Mesenchymal stem cell (in vitro differentiated cells and primary cell): ENCODE measurements around the gene TMEM9.

ENCODE experiments used
- DNase-seq: peaks from one replicate; pipeline ENCODE4 v3.0.0-alpha.2; 2013
- H2AFZ ChIP-seq: one replicate; pipeline ENCODE4 v1.6.1; 2013; ENCODE audit warnings: low read depth, mild to moderate bottlenecking, control low read depth, inconsistent platforms, low read length, moderate library complexity
- H2AK5ac ChIP-seq: 2 replicates; pipeline ENCODE4 v1.6.1; 2013; ENCODE audit warnings: low read length, moderate library complexity, mild to moderate bottlenecking, inconsistent platforms; ENCODE audit not compliant: severe bottlenecking
- H2BK120ac ChIP-seq: one replicate; pipeline ENCODE4 v1.6.1; 2013; ENCODE audit warnings: low read depth, mild to moderate bottlenecking, inconsistent platforms, low read length, moderate library complexity
- H2BK12ac ChIP-seq, 2 experiments: one replicate each; pipeline ENCODE4 v1.6.1; 2013; ENCODE audit warnings: inconsistent platforms in 2 of 2, low read length in 2 of 2, mild to moderate bottlenecking in 2 of 2, moderate library complexity in 2 of 2, control low read depth in 1 of 2
- H2BK15ac ChIP-seq: one replicate; pipeline ENCODE4 v1.6.1; 2013; ENCODE audit warnings: mild to moderate bottlenecking, low read depth, inconsistent platforms; ENCODE audit not compliant: poor library complexity, severe bottlenecking
- H2BK5ac ChIP-seq: 2 replicates; pipeline ENCODE4 v1.6.1; 2013; ENCODE audit warnings: low read depth, mild to moderate bottlenecking, low read length, control low read depth, inconsistent platforms; ENCODE audit not compliant: poor library complexity, severe bottlenecking
- H3K14ac ChIP-seq, 2 experiments: one replicate each; pipeline ENCODE4 v1.6.1; 2013; ENCODE audit warnings: inconsistent platforms in 2 of 2, low read length in 2 of 2, control low read depth in 1 of 2, mild to moderate bottlenecking in 1 of 2, moderate library complexity in 1 of 2
- H3K18ac ChIP-seq, 2 experiments: one replicate each; pipeline ENCODE4 v1.6.1; 2013; ENCODE audit warnings: inconsistent platforms in 2 of 2, low read length in 2 of 2, control low read depth in 1 of 2, low read depth in 1 of 2, mild to moderate bottlenecking in 1 of 2
- H3K23ac ChIP-seq, 2 experiments: one replicate each; pipeline ENCODE4 v1.6.1; 2013; ENCODE audit warnings: inconsistent platforms in 2 of 2, low read length in 2 of 2, mild to moderate bottlenecking in 2 of 2, moderate library complexity in 2 of 2, control low read depth in 1 of 2
- H3K27ac ChIP-seq: 2 replicates; pipeline ENCODE4 v1.5.1; 2013; ENCODE audit warnings: mild to moderate bottlenecking, moderate library complexity, low read length, control low read depth, inconsistent platforms; ENCODE audit not compliant: poor library complexity, severe bottlenecking
- H3K27me3 ChIP-seq, 2 experiments: 2 replicates each; pipeline versions ENCODE4 v1.6.1 to v1.7.0; 2013; ENCODE audit warnings: low read length in 2 of 2, mild to moderate bottlenecking in 2 of 2, moderate library complexity in 2 of 2, control low read depth in 1 of 2, inconsistent platforms in 1 of 2; ENCODE audit not compliant: control insufficient read depth in 1 of 2, insufficient read depth in 1 of 2
- H3K36me3 ChIP-seq, 2 experiments: 2 replicates each; pipeline versions ENCODE4 v1.6.1 to v1.7.0; 2013; ENCODE audit warnings: low read length in 2 of 2, control low read depth in 1 of 2, inconsistent platforms in 1 of 2, low read depth in 1 of 2, mild to moderate bottlenecking in 1 of 2; ENCODE audit not compliant: insufficient read depth in 2 of 2, control insufficient read depth in 1 of 2
- H3K4ac ChIP-seq, 2 experiments: one replicate each; pipeline ENCODE4 v1.6.1; 2013; ENCODE audit warnings: inconsistent platforms in 2 of 2, low read length in 2 of 2, mild to moderate bottlenecking in 2 of 2, moderate library complexity in 2 of 2, control low read depth in 1 of 2, low read depth in 1 of 2
- H3K4me1 ChIP-seq: 2 replicates; pipeline ENCODE4 v1.6.1; 2013; ENCODE audit warnings: low read depth, low read length, control low read depth; ENCODE audit not compliant: control insufficient read depth, insufficient read depth
- H3K4me2 ChIP-seq: 2 replicates; pipeline ENCODE4 v1.6.1; 2013; ENCODE audit warnings: low read length, mild to moderate bottlenecking, inconsistent platforms; ENCODE audit not compliant: poor library complexity, severe bottlenecking
- H3K4me3 ChIP-seq, 2 experiments: 2 replicates each; pipeline versions ENCODE4 v1.5.1 to v1.7.0; 2013; ENCODE audit warnings: low read length in 2 of 2, mild to moderate bottlenecking in 2 of 2, control low read depth in 1 of 2, low read depth in 1 of 2; ENCODE audit not compliant: insufficient read depth in 1 of 2
- H3K79me1 ChIP-seq: replicated peaks from 2 replicates; pipeline ENCODE4 v1.6.1; 2013; ENCODE audit warnings: mild to moderate bottlenecking, control low read depth, low read length, inconsistent platforms; ENCODE audit not compliant: poor library complexity, severe bottlenecking
- H3K9ac ChIP-seq: 2 replicates; pipeline ENCODE4 v1.7.0; 2013; ENCODE audit warnings: mild to moderate bottlenecking, low read length, moderate library complexity
- H3K9me3 ChIP-seq: 2 replicates; pipeline ENCODE4 v1.7.0; 2013; ENCODE audit warnings: mild to moderate bottlenecking, low read length; ENCODE audit not compliant: control insufficient read depth
- H4K8ac ChIP-seq: one replicate; pipeline ENCODE4 v1.6.1; 2013; ENCODE audit warnings: inconsistent platforms, mild to moderate bottlenecking, low read length, moderate library complexity
- H4K91ac ChIP-seq: one replicate; pipeline ENCODE4 v1.6.1; 2013; ENCODE audit warnings: mild to moderate bottlenecking, low read length, inconsistent platforms
- WGBS: methylation state at CpG from one replicate; pipeline ENCODE4 v1.1.7; 2013; ENCODE audit warnings: mixed read lengths; 5-methylcytosine and 5-hydroxymethylcytosine counted together

TMEM9 gene

DNA sequence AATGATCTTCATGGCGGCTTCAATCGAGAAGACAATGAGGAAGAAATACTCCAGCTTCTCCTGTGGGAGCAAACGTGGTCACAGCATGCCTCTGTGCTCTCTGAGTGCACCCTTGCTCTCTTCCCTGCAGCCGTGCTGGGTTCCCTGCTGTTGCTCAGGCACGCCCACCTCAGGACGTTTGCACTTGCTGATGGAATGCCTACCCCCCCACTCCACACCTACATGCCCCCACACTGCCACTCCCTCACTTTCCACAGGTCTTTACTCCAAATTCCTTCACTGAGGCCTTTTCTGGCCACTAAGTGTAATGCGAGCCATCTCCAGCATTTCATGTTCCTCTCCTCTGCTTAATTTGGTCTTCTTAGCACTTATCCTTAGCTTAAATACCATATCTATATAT is 60.3 kb downstream of the TMEM9 start:
- Histone ChIP-seq H3K4me1 (no peaks in the 10 kb centered on the region), H4K8ac (no peak overlapping the region), H3K23ac (no peak overlapping the region), H3K4ac (no peak overlapping the region), H2BK120ac (no peak overlapping the region), H4K91ac (no peak overlapping the region), H2BK12ac (no peak overlapping the region), H3K4me3 (no peak overlapping the region), H2BK15ac (no peak overlapping the region), H3K27ac (no peak overlapping the region), H3K4me2 (no peak overlapping the region), H3K9ac (no peak overlapping the region), H3K14ac (no peak overlapping the region), H3K9me3 (no peaks in the 10 kb centered on the region), H2AK5ac (no peak overlapping the region), H3K18ac (no peak overlapping the region), H3K36me3 (no peaks in the 10 kb centered on the region), H2AFZ (no peak overlapping the region), H2BK5ac (no peak overlapping the region), H3K27me3 (peaks cover 30 to 64% of the 10 kb centered on the region in 2 experiments), H3K79me1 (no peaks in the 10 kb centered on the region)
- WGBS: 58% methylated on average over 6 of the region's 7 CpGs
- no peak for DNase-seq

DNA sequence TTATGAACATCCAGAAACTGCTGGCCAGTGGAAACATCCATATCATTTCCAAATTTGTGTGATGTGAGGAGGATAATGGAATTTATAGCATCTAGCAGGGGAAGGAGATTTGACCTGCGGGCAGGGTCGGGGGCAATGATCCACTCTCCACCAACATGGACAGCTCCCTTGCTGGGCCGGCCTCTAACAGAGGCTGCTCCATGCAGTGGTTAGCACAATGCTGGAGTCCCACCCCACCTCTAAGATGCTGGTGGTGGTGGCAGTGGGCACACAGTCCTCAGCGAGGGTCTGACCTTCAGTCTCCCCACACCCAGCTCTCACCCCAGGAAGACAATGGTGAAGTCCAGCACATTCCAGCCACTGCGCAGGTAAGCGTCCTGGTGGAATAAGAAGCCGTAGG is 60.7 kb downstream of the TMEM9 start:
- H3K23ac ChIP-seq: no peak overlapping the region
- 85% methylated on average over 7 of the region's 7 CpGs for WGBS
- H3K4me2 ChIP-seq: no peak overlapping the region
- H3K4ac ChIP-seq: no peak overlapping the region
- H2AFZ ChIP-seq: no peak overlapping the region
- no peak overlapping the region for H4K91ac ChIP-seq
- no peaks in the 10 kb centered on the region for H3K4me1 ChIP-seq
- H3K9ac ChIP-seq: no peak overlapping the region
- no peak overlapping the region for H3K27ac ChIP-seq
- H2AK5ac ChIP-seq: no peak overlapping the region
- H2BK15ac ChIP-seq: no peak overlapping the region
- no peak for DNase-seq
- H3K79me1 ChIP-seq: no peaks in the 10 kb centered on the region
- no peak overlapping the region for H3K4me3 ChIP-seq
- H2BK120ac ChIP-seq: no peak overlapping the region
- H2BK12ac ChIP-seq: no peak overlapping the region
- no peak overlapping the region for H4K8ac ChIP-seq
- H3K14ac ChIP-seq: no peak overlapping the region
- H3K27me3 ChIP-seq: peaks cover 27 to 62% of the 10 kb centered on the region in 2 experiments
- H3K36me3 ChIP-seq: no peaks in the 10 kb centered on the region
- no peak overlapping the region for H2BK5ac ChIP-seq
- no peaks in the 10 kb centered on the region for H3K9me3 ChIP-seq
- H3K18ac ChIP-seq: no peak overlapping the region

DNA sequence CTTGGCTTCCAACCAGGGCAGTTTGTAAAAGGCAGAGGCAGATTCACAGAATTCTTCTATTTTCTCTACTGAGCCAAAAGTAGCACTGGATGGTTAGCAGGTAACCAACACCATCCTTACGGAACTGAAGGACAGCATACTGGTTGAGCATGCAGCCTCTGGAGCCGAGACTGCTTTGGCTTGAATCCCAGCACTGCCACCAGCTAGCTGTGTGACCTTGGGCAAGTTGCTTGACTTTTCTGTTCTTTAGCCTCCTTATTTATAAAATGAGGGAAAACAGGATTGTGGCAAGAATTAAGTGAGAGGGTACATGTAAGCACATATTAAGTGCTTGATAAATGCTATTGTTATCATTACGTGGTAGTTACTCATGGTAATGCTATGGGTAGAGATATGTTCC is 61.5 kb downstream of the TMEM9 start:
- no peak overlapping the region for H3K4me2 ChIP-seq
- H2BK15ac ChIP-seq: no peak overlapping the region
- no peaks in the 10 kb centered on the region for H3K4me1 ChIP-seq
- no peak overlapping the region for H3K23ac ChIP-seq
- H3K4ac ChIP-seq: no peak overlapping the region
- H3K4me3 ChIP-seq: no peak overlapping the region
- peaks cover 24 to 67% of the 10 kb centered on the region in 2 experiments for H3K27me3 ChIP-seq
- H3K36me3 ChIP-seq: no peaks in the 10 kb centered on the region
- DNase-seq: no peak
- no peaks in the 10 kb centered on the region for H3K79me1 ChIP-seq
- no peak overlapping the region for H2BK120ac ChIP-seq
- H3K9me3 ChIP-seq: no peaks in the 10 kb centered on the region
- H2BK12ac ChIP-seq: no peak overlapping the region
- H3K14ac ChIP-seq: no peak overlapping the region
- H3K9ac ChIP-seq: no peak overlapping the region
- H3K18ac ChIP-seq: no peak overlapping the region
- H2BK5ac ChIP-seq: no peak overlapping the region
- WGBS: 77% methylated on average over 3 of the region's 3 CpGs
- no peak overlapping the region for H3K27ac ChIP-seq
- H4K8ac ChIP-seq: no peak overlapping the region
- no peak overlapping the region for H2AFZ ChIP-seq
- no peak overlapping the region for H2AK5ac ChIP-seq
- H4K91ac ChIP-seq: no peak overlapping the region

DNA sequence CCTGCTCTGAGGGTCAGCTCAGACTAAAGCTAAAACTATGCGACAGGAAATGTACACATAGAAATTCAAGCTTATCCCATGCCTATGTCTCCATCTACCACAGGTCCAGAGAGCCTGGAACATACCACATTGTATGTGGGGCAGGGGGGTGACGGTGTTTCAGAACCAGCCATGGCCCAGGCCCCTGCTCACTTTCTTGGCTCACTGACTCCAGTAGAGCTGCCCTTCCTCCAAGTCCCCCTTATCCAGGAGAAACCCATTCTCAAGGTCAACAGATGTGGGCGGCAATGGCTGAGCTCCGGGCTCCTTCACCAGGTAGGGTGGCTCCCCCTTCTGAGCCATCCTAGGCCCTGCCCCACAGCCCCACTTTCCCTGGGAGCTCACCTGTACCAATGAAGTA is 63.0 kb downstream of the TMEM9 start:
- Histone ChIP-seq H3K18ac (no peak overlapping the region), H4K8ac (no peak overlapping the region), H3K4me2 (no peak overlapping the region), H2AFZ (no peak overlapping the region), H3K27me3 (peaks cover 15 to 63% of the 10 kb centered on the region in 2 experiments), H3K4me3 (no peak overlapping the region), H2BK12ac (no peak overlapping the region), H3K79me1 (no peaks in the 10 kb centered on the region), H3K9ac (no peak overlapping the region), H2BK5ac (no peak overlapping the region), H3K4ac (no peak overlapping the region), H3K4me1 (no peaks in the 10 kb centered on the region), H3K36me3 (no peaks in the 10 kb centered on the region), H2BK120ac (no peak overlapping the region), H2BK15ac (no peak overlapping the region), H3K14ac (no peak overlapping the region), H2AK5ac (no peak overlapping the region), H3K27ac (no peak overlapping the region), H3K23ac (no peak overlapping the region), H4K91ac (no peak overlapping the region), H3K9me3 (no peaks in the 10 kb centered on the region)
- no peak for DNase-seq
- 88% methylated on average over 3 of the region's 4 CpGs for WGBS
